Hematopoietic multipotent progenitor cell treated with erythropoietin and hydrocortisone succinate and interleukin-3 and kit ligand, for 15 days (in vitro differentiated cells): ENCODE data around the gene TMTC4.

Experiments
- DNase-seq: peaks from one replicate; pipeline ENCODE4 v3.0.0-alpha.2; 2015; ENCODE audit warnings: low spot score

The TMTC4 gene

GRCh38 chr13:100666124-100666523, 8.5 kb downstream of the TMTC4 start:
- DNase-seq: no peak

- no peak for DNase-seq
These were observed 9.2 kb downstream of the TMTC4 start for GRCh38 chr13:100665403-100665802.

GRCh38 chr13:100664171-100664900, 10.3 kb downstream of the TMTC4 start:
- DNase-seq: no peak

- DNase-seq: no peak
These were observed 12.0 kb downstream of the TMTC4 start for GRCh38 chr13:100662468-100663211.

GRCh38 chr13:100660761-100661160, 13.8 kb downstream of the TMTC4 start:
- DNase-seq: no peak

- no peak for DNase-seq
These were observed 15.0 kb downstream of the TMTC4 start for GRCh38 chr13:100659578-100659977.

GRCh38 chr13:100658363-100658762, 16.2 kb downstream of the TMTC4 start:
- DNase-seq: no peak

- DNase-seq: no peak
These were observed 16.7 kb downstream of the TMTC4 start for GRCh38 chr13:100657881-100658315.

- no peak for DNase-seq
These were observed 22.1 kb downstream of the TMTC4 start for GRCh38 chr13:100652510-100652909.

GRCh38 chr13:100650326-100650725, 24.3 kb downstream of the TMTC4 start:
- DNase-seq: no peak

GRCh38 chr13:100648354-100648753, 26.2 kb downstream of the TMTC4 start:
- DNase-seq: no peak

GRCh38 chr13:100646871-100647270, 27.7 kb downstream of the TMTC4 start:
- DNase-seq: no peak

- DNase-seq: no peak
These were observed 28.4 kb downstream of the TMTC4 start for GRCh38 chr13:100646030-100646673.

- no peak for DNase-seq
These were observed 29.2 kb downstream of the TMTC4 start for GRCh38 chr13:100645382-100645781.

GRCh38 chr13:100644371-100644770, 30.2 kb downstream of the TMTC4 start:
- DNase-seq: no peak

- DNase-seq: no peak
These were observed 36.8 kb downstream of the TMTC4 start for GRCh38 chr13:100637796-100638195.

GRCh38 chr13:100637380-100637779, 37.2 kb downstream of the TMTC4 start:
- no peak for DNase-seq

- no peak for DNase-seq
These were observed 38.2 kb downstream of the TMTC4 start for GRCh38 chr13:100636441-100636840.

- no peak for DNase-seq
These were observed 38.6 kb downstream of the TMTC4 start for GRCh38 chr13:100636004-100636403.

GRCh38 chr13:100634696-100635095, 39.9 kb downstream of the TMTC4 start:
- no peak for DNase-seq

- DNase-seq: no peak
These were observed 41.1 kb downstream of the TMTC4 start for GRCh38 chr13:100633461-100633860.

GRCh38 chr13:100630555-100630954, 44.0 kb downstream of the TMTC4 start:
- DNase-seq: no peak

GRCh38 chr13:100627120-100627519, 47.5 kb downstream of the TMTC4 start:
- DNase-seq: no peak
